Heart left ventricle (tissue), 16 donors: ENCODE results near the gene RBM33. TPM values are rescaled to one million over a fixed set of nuclear protein-coding genes. Genes with fewer than 3 reads are reported as not detected.

Experiments used
- ATAC-seq, 4 donors: fragments of 200-7000 bp; cut with Tn5 transposase; one replicate each; pipeline ENCODE4 v1.9.1; 2020 to 2022; ENCODE audit warnings: moderate library complexity in 4 of 4, mild to moderate bottlenecking in 3 of 4, moderate number of reproducible peaks in 1 of 4
- DNase-seq, 5 donors: peaks; one replicate each; pipeline ENCODE4 v3.0.0-alpha.2; 2020
- H3K27ac ChIP-seq, 12 donors: fragments of 200-600 bp; sonication (generic) in 4 of 12; one replicate each; pipeline versions ENCODE4 v1.5.0 to v1.8.0; 2016 to 2022; ENCODE audit warnings: mild to moderate bottlenecking in 2 of 12
- H3K27me3 ChIP-seq, 9 donors: fragments of 200-600 bp; sonication (generic) in 2 of 9; one replicate each; pipeline versions ENCODE4 v1.5.1 to v1.8.0; 2016 to 2022; ENCODE audit warnings: mild to moderate bottlenecking in 3 of 9
- H3K36me3 ChIP-seq, 9 donors: fragments of 200-600 bp; sonication (generic) in 2 of 9; one replicate each; pipeline versions ENCODE4 v1.5.0 to v1.8.0; 2018 to 2022; ENCODE audit warnings: mild to moderate bottlenecking in 2 of 9
- H3K4me1 ChIP-seq, 12 donors: fragments of 200-600 bp; sonication (generic) in 4 of 12; one replicate each; pipeline versions ENCODE4 v1.5.0 to v1.8.0; 2016 to 2022; ENCODE audit warnings: mild to moderate bottlenecking in 3 of 12
- H3K4me3 ChIP-seq, 12 donors: fragments of 200-600 bp; sonication (generic) in 4 of 12; one replicate each; pipeline versions ENCODE4 v1.5.0 to v1.8.0; 2017 to 2022; ENCODE audit warnings: mild to moderate bottlenecking in 9 of 12, moderate library complexity in 4 of 12
- H3K9me3 ChIP-seq, 12 donors: fragments of 200-600 bp; sonication (generic) in 4 of 12; one replicate each; pipeline versions ENCODE4 v1.5.0 to v1.8.0; 2016 to 2022; ENCODE audit warnings: mild to moderate bottlenecking in 1 of 12
- POLR2A ChIP-seq, 2 donors: fragments of 450-650 bp; IDR thresholded peaks; one replicate each; pipeline ENCODE4 v1.6.1; 2017; ENCODE audit warnings: antibody characterized with exemption in 2 of 2, mild to moderate bottlenecking in 2 of 2, moderate library complexity in 2 of 2
- WGBS, 4 donors: extraction: QIAGEN DNeasy Blood & Tissue Kit in 2 of 4; methylation state at CpG; one replicate each; pipeline versions ENCODE4 v1.1.5 to v1.1.7; 2013 to 2018; 5-methylcytosine and 5-hydroxymethylcytosine counted together
- intact Hi-C, 10 donors: fragments of 100-400 bp; cut with DNase I; formaldehyde crosslinking; loops; one replicate each; pipeline versions ENCODE4 v1.11.1 to v1.14.2; 2022
- polyA plus RNA-seq, 2 donors: library from polyadenylated mRNA; stranded (reverse); fragments of 200-250 nt; gene quantifications; one replicate each; pipeline ENCODE4 v1.2.3, GENCODE V29; 2013
- total RNA-seq, 9 donors: library from RNA; depleted of rRNA in 2 of 9; stranded (reverse); fragments of >200 nt in 2 of 9; fragmentation: NEBNext Ultra II Directional in 3 of 9; extraction: Animal tissue kit (Norgen Biotek cat#: 25700) in 3 of 9; gene quantifications; one replicate each; pipeline versions ENCODE4 v1.1.0 to v1.2.4, GENCODE V29; 2016 to 2023
- TF ChIP-seq, protein P1 (sequence below), 12 donors: fragments of 200-600 bp; sonication (generic) in 4 of 12; IDR thresholded peaks; one replicate each; pipeline versions ENCODE4 v1.5.0 to v1.8.0; 2018 to 2022; ENCODE audit warnings: antibody characterized with exemption in 12 of 12, mild to moderate bottlenecking in 5 of 12
- donor health status: ischemic (EF 13 %, LVEDD 7.1; RV severe dilation, severe dysfunction).
- donor health status: healthy with polysubstance abuse.
- donor health status: DM: no; HTN: yes; CAD: no.
- donor health status: DM: no; HTN: no; CAD: no.
- donor health status: ischemic (EF 25% LVEDD 6.9; RV normal size, moderate dysfunction).
- donor health status: ischemic (EF 25% LVEDD 5.7; RV mildly dilated, moderate dysfunction).
- donor health status: healthy.
- donor health status: DM: yes; HTN: yes; CAD: no.
- donor health status: ischemic (EF 35%, LVEDD 5.7; RV mildly dilated, moderate dysfunction).
- donor health status: nonischemic (EF 11% LVEDD 7.7; RV severe dilation, severe dysfunction).
- donor health status: DM: yes; HTN: yes; CAD: no.
- donor health status: PGD.
- donor health status: ischemic (EF 29% LVEDD 5.4; RV normal size, mild dysfunction).
- donor health status: nonischemic (EF 23%, LVEDD 6.1; RV moderate dilation, normal function).

Gene RBM33
- total and polyA plus RNA-seq, 11 donors, result 13.1 to 40.8 (median 30.2) TPM

DNA sequence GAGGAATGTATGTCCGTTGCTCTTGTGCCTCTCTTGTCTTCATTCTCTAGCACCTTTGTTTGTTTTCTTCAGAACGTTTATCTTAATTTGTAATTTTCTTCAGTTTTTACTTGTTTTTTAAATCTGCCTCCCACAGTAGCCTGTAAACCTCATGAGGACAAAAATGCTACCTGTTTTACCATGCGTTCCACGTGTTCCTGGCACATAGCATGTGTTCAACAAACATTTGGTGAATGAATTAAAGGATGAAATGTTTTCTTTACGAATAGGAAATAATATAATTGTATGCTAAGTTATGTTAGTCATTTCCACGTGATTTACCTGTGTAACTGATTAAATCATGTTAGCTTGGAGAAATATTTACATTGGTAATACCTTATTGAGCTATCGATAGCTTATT lies 2.2 kb downstream of the RBM33 start:
- Histone ChIP-seq H3K27me3 (no peaks in the 10 kb centered on the region), H3K27ac (no peak overlapping the region), H3K4me1 (peaks cover 0 to 37% (median 25%) of the 10 kb centered on the region in 12 donors), H3K4me3 (peak overlapping the region in 3 of 12 donors; percentile 88 to 99 (median 98)), H3K9me3 (peaks cover 0 to 26% (median 15%) of the 10 kb centered on the region in 12 donors), H3K36me3 (peaks cover 0 to 30% (median 14%) of the 10 kb centered on the region in 9 donors)
- WGBS, 4 donors, result 72 to 80% (median 74%) methylated on average over 7 of the region's 7 CpGs
- ATAC-seq (no peak), DNase-seq (no peak)
- intact Hi-C loops, result loop anchor here in 3 of 10 donors (5.0 to 10.0 kb wide), 3 partner anchors 78 to 116 kb away; no protein-coding TSS in a partner anchor
- TF ChIP-seq, protein P1, sequence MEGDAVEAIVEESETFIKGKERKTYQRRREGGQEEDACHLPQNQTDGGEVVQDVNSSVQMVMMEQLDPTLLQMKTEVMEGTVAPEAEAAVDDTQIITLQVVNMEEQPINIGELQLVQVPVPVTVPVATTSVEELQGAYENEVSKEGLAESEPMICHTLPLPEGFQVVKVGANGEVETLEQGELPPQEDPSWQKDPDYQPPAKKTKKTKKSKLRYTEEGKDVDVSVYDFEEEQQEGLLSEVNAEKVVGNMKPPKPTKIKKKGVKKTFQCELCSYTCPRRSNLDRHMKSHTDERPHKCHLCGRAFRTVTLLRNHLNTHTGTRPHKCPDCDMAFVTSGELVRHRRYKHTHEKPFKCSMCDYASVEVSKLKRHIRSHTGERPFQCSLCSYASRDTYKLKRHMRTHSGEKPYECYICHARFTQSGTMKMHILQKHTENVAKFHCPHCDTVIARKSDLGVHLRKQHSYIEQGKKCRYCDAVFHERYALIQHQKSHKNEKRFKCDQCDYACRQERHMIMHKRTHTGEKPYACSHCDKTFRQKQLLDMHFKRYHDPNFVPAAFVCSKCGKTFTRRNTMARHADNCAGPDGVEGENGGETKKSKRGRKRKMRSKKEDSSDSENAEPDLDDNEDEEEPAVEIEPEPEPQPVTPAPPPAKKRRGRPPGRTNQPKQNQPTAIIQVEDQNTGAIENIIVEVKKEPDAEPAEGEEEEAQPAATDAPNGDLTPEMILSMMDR (IDR thresholded peaks at IDR 0.05), result no peak
- no peak for TF ChIP-seq POLR2A (IDR thresholded peaks at IDR 0.05)

GRCh38 chr7:155647302-155647701 lies 2.8 kb downstream of the RBM33 start:
- DNase-seq, result no peak
- no peak for TF ChIP-seq POLR2A (IDR thresholded peaks at IDR 0.05)
- Histone ChIP-seq H3K27ac (no peak overlapping the region), H3K4me1 (peaks cover 0 to 42% (median 26%) of the 10 kb centered on the region in 12 donors), H3K36me3 (peaks cover 0 to 26% (median 8%) of the 10 kb centered on the region in 9 donors), H3K27me3 (no peaks in the 10 kb centered on the region), H3K9me3 (peaks cover 0 to 26% (median 15%) of the 10 kb centered on the region in 12 donors), H3K4me3 (no peak overlapping the region)
- WGBS, 4 donors, result 74 to 85% (median 80%) methylated on average over 5 of the region's 5 CpGs
- ATAC-seq, result no peak
- intact Hi-C loops, result loop anchor here in 3 of 10 donors (5.0 to 10.0 kb wide), 3 partner anchors 77 to 115 kb away; no protein-coding TSS in a partner anchor

DNA sequence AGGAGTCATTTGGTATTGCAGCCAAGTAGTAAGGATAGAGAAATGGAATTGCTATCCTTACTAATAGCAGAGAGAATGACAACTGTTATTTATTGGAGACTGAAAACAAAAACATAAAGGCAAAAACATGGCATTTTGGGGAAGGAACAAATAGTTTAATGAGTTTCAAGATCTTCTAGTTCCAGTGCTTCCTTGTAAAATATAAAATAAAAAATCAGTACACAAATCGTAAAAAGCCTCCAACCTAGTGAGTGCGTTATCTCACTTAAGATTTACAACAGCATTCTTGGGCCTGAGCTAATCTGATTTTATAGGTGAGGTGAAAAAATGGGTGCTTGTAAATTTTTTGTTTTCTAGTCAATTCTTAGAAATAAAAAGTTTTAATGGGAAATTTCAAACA lies 3.3 kb downstream of the RBM33 start:
- H3K27me3 ChIP-seq, result no peaks in the 10 kb centered on the region
- TF ChIP-seq, protein P1 (IDR thresholded peaks at IDR 0.05), result no peak
- TF ChIP-seq POLR2A (IDR thresholded peaks at IDR 0.05), result no peak
- H3K36me3 ChIP-seq, result peaks cover 0 to 23% (median 5%) of the 10 kb centered on the region in 9 donors
- H3K27ac ChIP-seq, result no peak overlapping the region
- no peak overlapping the region for H3K4me3 ChIP-seq
- intact Hi-C loops, result loop anchor here in 3 of 10 donors (5.0 to 10.0 kb wide), 3 partner anchors 77 to 115 kb away; no protein-coding TSS in a partner anchor
- no peak for ATAC-seq
- DNase-seq, result no peak
- WGBS, 4 donors, result 94 to 99% (median 98%) methylated on average over 2 of the region's 2 CpGs
- peaks cover 0 to 45% (median 27%) of the 10 kb centered on the region in 12 donors for H3K4me1 ChIP-seq
- H3K9me3 ChIP-seq, result peaks cover 0 to 26% (median 15%) of the 10 kb centered on the region in 12 donors

DNA sequence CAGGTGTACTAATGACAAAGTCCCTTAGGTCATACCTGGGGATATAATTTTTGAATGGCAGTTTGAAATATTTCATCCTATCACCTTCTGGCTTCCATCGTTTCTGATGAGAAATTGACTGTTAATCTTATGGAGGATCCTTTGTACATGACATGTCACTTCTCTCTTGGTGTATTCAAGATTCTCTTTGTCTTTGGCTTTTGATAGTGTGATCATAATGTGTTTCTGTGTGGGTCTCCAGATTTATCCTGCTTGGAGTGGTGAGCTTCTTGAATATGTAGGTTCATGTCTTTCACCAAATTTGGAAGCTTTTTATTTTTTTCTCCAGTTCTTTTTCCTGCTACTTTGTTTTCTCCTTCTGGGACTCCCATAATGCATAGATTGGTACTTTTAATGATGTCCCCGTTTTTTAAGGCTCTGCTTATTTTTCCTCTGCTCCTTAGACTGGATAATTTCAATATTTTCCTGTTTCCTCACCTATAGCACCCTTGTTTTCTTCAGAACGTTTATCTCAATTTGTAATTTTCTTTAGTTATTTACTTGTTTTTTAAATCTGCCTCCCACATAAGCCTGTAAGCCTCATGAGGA lies 4.4 kb downstream of the RBM33 start:
- peaks cover 0 to 26% (median 15%) of the 10 kb centered on the region in 12 donors for H3K9me3 ChIP-seq
- H3K36me3 ChIP-seq, result peaks cover 0 to 22% (median 4%) of the 10 kb centered on the region in 9 donors
- H3K27me3 ChIP-seq, result no peaks in the 10 kb centered on the region
- peaks cover 5 to 44% (median 25%) of the 10 kb centered on the region in 12 donors for H3K4me1 ChIP-seq
- TF ChIP-seq POLR2A (IDR thresholded peaks at IDR 0.05), result no peak
- TF ChIP-seq, protein P1 (IDR thresholded peaks at IDR 0.05), result no peak
- intact Hi-C loops, result loop anchor here in 3 of 10 donors (5.0 to 10.0 kb wide), 3 partner anchors 76 to 113 kb away; no protein-coding TSS in a partner anchor
- WGBS, 4 donors, result 91 to 95% (median 94%) methylated on average over 3 of the region's 3 CpGs
- no peak overlapping the region for H3K27ac ChIP-seq
- ATAC-seq, result no peak
- H3K4me3 ChIP-seq, result no peak overlapping the region
- no peak for DNase-seq
